ENCODE results near the gene CNTLN.

- no peak for TF ChIP-seq POLR2A (IDR thresholded peaks at IDR 0.05; ENCODE audit: low read length)
- TF ChIP-seq GATA1 (IDR thresholded peaks at IDR 0.05; ENCODE audit: low read depth, low read length): no peak
These were observed 207.9 kb downstream of the CNTLN start for GRCh38 chr9:17342696-17343095.
